Stromal cell of bone marrow (primary cell): ENCODE data around the gene LIMK2.
"Not testable (repeated sequence)": the region's sequence is repeated elsewhere in the genome, so short reads cannot be mapped to it uniquely, and the experiment has no call there.

Experiments
- DNase-seq: peaks from one replicate; pipeline ENCODE4 v3.0.0-alpha.2; 2012; ENCODE audit warnings: low read depth

The LIMK2 gene

GRCh38 chr22:31244046-31244942 is 32.2 kb downstream of the LIMK2 start:
- DNase-seq, result no peak

GRCh38 chr22:31244943-31245451 is 32.9 kb downstream of the LIMK2 start:
- no peak for DNase-seq

- DNase-seq, result not testable (repeated sequence)
Observed at GRCh38 chr22:31245998-31246397, 33.9 kb downstream of the LIMK2 start.

DNA sequence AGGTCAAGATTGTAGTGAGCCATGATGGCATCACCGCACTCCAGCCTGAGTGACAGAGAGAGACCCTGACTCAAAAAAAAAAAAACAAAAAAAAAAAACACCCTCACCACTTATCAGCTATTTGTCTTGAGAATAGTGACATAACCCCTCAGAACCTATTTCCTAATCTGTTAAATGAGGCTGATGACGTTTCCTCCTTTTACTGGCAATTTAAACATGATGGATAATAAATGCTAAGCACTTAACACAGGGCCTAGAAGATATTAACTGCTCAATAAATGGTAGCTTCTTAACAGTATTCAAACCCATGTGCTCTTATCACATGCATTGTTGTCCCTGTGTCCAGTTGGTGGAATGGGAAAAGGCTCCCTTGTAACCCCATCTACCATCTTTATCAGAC is 34.6 kb downstream of the LIMK2 start:
- no peak for DNase-seq

GRCh38 chr22:31247726-31248125 is 35.6 kb downstream of the LIMK2 start:
- no peak for DNase-seq

DNA sequence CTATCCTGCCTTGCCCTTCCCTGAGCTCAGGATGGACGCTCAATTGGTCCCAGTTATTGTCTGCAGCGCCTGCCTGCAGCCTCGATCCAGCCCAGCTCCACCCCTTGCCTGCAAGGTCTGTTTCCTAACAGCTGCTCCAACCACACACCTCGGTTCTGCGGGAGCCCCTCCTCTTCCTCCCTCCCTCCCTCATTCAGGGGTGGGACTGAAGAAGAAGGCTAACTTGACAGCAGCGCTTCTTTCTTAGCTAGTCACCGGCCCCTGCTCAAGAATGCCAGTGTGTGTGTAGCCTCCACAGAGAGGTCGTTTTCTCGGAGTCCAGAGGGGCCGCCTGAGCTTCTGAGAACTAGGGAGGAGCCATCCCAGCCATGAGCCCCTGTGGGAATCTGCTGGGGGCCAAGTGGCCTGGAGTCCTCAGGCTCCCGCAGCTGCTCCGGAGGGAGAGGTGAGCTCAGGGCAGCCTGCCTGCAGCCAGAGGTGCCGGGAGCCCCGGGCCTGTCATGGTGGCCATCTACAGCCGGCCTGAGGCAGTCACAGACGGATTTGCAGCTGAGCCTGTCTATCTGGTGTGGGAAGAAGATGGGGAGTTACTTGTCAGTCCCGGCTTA is 36.1 kb downstream of the LIMK2 start:
- peak; percentile 85 for DNase-seq

DNA sequence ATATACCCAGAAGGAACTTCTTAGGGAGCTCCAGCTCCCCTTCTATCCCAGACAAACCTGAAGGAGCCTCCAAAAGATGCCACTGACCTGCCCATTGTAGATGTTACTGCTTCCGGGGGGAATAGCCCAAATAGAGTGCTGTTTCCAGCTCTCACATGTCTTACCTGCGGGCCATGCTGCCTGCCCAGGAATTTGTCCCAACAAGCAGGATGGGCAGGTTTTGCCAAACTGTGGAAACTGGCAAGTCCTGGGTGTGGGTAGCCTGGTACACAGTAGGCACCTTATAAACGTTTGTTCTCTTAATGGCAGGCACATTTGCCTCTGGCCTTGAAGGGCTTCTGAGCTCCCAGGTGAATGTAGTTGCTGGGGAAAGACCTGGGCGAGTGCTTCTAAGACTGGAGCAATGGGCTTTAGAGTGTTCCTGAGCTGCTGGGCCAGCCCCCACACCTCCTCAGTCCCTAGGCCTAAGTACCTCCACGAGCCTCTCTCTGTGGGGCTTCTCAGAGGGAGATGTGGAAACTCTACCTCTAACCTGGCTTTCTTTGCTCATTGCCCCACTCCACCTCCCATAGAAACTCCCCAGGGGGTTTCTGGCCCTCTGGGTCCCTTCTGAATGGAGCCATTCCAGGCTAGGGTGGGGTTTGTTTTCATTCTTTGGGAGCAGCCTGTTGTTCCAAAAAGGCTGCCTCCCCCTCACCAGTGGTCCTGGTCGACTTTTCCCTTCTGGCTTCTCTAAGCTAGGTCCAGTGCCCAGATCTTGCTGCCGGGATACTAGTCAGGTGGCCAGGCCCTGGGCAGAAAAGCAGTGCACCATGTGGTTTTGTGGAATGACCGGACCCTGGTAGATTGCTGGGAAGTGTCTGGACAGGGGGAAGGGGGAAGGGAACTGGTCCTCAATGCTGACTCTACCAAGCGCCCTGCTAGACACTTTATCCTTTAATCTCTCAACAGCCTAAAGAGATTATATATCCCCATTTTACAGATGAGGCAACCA is 37.2 kb downstream of the LIMK2 start:
- no peak for DNase-seq

DNA sequence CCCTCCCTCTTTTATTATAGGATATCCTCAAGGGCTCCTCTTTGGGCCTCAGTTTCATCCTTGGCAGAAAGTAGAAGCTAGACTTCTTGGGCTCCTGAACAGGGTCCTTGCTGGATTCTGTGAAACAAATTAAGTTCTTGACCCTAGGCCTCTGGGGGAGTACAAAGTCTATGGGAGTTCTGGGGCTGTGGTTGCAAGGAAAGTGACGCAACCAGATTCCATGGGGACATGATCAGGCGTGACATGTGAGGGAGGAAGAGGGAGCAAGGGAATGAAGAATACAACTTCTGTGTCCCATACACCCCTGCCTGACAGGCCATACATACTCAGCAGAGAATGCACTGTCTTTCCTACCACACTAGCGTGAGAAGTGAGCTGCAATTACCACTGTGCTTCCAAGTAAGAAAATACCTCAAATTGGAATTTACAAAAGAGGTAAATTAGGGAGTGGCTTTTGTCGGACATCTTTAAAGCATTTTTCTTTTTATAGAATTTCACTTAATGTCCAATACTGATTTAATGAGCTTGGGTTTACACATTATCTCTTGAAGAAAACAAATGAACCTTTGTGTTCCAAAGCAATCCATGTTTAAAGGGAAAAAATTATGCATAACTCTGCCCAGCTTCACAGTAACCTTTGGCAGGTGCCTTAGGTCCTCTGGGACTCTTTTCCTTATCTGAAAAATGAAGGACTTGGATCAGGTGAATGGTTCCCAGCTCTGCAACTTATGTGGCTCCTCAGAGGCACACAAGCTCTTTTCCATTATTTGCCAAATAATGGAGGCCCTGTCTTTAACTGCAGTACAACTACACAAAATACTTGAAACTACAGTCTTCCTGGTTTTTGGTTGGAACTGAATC is 38.9 kb downstream of the LIMK2 start:
- DNase-seq, result no peak

GRCh38 chr22:31253949-31254348 is 41.9 kb downstream of the LIMK2 start:
- no peak for DNase-seq

GRCh38 chr22:31259798-31260473 is 47.8 kb downstream of the LIMK2 start:
- no peak for DNase-seq

DNA sequence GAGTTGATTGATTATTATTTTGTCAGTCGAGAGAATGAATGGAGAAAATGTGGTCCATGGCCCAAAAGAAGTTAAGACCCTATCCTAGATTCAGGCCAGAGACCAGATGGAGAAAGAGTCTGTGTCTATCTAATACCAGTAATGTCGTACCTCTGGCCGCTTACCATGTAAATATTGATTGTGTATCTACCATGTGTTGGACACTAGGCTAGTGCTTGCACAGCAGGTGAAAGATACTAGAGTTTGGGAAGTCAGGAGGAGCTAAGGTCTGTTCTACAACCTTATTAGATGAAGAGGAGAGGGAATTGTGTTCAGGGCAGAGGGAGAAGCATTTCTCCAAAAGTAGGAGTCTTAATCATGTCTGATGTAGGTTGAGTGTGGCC is 48.4 kb downstream of the LIMK2 start:
- no peak for DNase-seq

DNA sequence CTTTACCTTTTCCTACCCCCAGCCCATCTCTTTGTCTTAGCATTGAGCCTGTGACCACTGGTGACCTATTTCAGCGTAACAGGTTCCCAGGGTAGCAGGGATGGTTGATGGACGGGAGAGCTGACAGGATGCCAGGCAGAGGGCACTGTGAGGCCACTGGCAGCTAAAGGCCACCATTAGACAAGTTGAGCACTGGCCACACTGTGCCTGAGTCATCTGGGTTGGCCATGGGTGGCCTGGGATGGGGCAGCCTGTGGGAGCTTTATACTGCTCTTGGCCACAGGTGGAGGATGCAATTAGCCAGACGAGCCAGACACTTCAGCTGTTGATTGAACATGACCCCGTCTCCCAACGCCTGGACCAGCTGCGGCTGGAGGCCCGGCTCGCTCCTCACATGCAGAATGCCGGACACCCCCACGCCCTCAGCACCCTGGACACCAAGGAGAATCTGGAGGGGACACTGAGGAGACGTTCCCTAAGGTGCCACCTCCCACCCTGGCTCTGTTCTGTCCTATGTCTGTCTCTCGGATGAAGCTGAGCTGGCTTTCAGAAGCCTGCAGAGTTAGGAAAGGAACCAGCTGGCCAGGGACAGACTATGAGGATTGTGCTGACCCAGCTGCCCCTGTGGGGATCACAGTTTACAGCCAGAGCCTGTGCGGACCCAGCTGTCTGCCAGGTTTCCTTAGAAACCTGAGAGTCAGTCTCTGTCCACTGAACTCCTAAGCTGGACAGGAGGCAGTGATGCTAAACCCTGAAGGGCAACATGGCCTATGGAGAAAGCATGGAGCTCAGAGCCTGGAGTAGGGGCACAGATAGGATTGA is 50.4 kb downstream of the LIMK2 start:
- DNase-seq, result no peak

GRCh38 chr22:31263896-31264640 is 52.0 kb downstream of the LIMK2 start:
- no peak for DNase-seq

- no peak for DNase-seq
Observed at GRCh38 chr22:31268281-31268680, 56.2 kb downstream of the LIMK2 start.

DNA sequence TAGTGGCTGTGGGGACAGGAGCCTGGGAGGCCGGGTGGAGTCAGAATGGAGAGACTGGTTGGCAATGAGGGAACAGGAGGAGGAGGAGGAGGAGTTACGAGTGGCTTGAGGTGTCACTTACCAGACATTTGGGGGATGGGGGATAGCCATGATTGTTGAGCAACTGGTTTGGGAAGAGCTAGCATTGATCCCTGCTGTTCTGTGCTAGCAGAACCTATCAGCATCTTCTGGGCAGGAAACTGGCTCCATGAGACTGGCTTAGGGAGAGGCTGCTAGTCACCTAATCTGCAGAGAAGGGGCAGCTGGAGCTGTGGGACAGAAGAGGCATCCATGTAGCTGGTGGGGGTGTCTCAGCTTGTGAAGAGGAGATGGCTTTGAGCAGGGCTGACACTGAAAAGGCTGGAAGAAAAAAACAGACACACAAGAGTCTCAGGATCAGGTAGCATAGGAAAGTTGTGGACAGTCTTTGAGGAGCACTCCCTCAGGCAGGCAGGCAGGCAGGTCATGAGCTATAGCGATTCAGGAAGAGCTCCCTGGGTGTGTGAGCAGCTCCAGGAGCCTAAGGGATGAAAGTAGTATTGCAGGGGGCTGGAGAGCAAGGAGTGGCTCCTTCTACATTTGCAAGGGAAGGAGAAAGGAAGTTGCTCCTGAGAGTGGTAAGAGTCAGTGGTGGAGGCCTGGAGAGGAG is 57.9 kb downstream of the LIMK2 start:
- DNase-seq, result no peak

- DNase-seq, result no peak
Observed at GRCh38 chr22:31271026-31271425, 58.9 kb downstream of the LIMK2 start.

DNA sequence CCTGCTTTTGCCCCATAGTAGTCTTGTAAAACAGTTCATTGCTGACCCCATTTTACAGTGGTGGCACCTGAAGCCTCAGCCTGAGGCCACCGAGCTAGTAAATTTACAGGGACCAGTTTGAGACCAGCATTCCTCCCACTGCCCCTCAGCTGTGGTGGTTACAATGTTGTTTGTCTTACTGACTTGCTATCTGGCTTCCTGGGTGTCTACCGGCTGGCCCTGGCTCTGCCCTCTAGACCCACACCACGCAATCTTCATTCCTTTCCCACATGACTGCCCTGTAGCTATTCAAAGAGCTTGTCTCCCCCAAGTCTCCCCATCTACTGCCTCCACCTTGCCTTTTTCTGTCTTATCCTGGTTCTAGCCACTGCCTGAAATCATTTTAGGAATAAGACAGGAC is 59.4 kb downstream of the LIMK2 start:
- DNase-seq, result no peak
